Left hindlimb (tissue), 1 donor: ENCODE results near the gene POLA2.

Source experiments
- DNase-seq: peaks from one replicate; pipeline ENCODE4 v3.0.0-alpha.2; 2018

The POLA2 gene

DNA sequence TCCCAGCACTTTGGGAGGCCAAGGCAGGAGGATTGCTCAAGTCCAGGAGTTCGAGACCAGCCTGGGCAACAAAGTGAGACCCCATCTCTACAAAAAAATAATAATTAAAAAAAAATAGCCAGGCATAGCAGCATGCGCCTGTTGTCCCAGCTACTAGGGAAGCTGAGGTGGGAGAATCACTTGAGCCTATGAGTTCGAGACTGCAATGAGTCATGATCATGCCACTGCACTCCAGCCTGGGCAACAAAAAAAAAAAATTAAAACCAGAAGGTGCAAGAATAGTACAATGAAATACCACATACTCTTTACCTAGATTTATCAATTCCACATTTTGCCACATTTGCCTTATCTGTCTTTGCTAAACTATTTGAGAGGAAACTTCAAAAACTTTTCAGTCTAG, 80.1 kb downstream of the POLA2 start:
- DNase-seq: no peak
